ENCODE results near the gene KLHL40. TPM values are rescaled to one million over a fixed set of nuclear protein-coding genes. Genes with fewer than 3 reads are reported as not detected.

Gene KLHL40
- total and polyA plus RNA-seq, 2 donors (not counting 1 experiment from before 2014, with no cell fraction given): not detected

DNA sequence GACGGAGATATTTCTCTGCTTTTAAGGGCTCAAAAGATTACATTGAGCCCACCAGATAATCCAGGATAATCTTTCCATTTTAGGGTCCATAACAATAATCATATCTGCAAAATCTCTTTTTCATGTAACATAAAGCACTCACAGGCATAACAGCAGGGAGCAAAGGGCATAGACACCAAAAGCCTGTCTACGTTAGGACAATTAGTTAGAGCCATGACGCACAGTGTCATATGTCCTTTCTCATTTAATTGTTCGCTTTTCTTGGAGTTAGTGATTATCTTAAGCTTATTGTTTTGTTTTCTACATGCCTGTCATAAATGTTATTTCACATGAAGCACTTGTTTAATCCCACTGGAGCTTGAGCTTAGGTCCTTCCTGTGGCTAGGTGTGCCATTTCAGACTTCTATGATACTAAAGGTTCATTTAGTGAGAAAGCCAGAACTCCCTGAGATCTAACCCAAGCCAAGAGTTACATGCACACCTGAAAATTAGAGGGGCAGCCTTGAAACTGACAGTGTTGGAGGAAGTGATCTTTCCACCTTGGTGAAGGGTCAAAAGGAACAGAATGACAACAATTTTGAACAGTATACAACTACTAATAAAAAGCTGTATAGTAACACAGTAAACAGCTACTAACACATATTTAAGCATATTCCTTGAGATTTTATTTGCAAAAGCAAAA lies 29.0 kb downstream of the KLHL40 start:
- Histone ChIP-seq H3K27ac (ENCODE audit: low read length in 2 of 2) (no peak overlapping the region), H3K36me3 (replicated peaks in 1 of 2; ENCODE audit: control extremely low read depth in 1 of 2, control insufficient read depth in 1 of 2, extremely low read depth in 1 of 2, insufficient read depth in 2 of 2, low read length in 1 of 2) (no peaks in the 10 kb centered on the region), H3K79me2 (ENCODE audit: control insufficient read depth, insufficient read depth, low read length) (no peaks in the 10 kb centered on the region), H3K4me1 (ENCODE audit: control insufficient read depth in 2 of 2, insufficient read depth in 2 of 2, low read length in 2 of 2) (peaks cover 15 to 16% of the 10 kb centered on the region in 2 donors), H3K9ac (ENCODE audit: low read length) (no peak overlapping the region), H3K4me2 (replicated peaks; ENCODE audit: low read depth, low read length, poor library complexity, severe bottlenecking) (no peak overlapping the region), H3K27me3 (replicated peaks in 1 of 4; ENCODE audit: control extremely low read depth in 1 of 4, control insufficient read depth in 3 of 4, insufficient read depth in 4 of 4, low read length in 3 of 4) (no peaks in the 10 kb centered on the region), H4K20me1 (ENCODE audit: control insufficient read depth, insufficient read depth, low read length, poor library complexity, severe bottlenecking) (no peaks in the 10 kb centered on the region), H2AFZ (ENCODE audit: insufficient read depth, low read depth, low read length, poor library complexity, severe bottlenecking) (no peak overlapping the region), H3K9me3 (ENCODE audit: control extremely low read depth in 1 of 3, control insufficient read depth in 2 of 3, insufficient read depth in 1 of 3, low read length in 2 of 3) (no peaks in the 10 kb centered on the region), H3K4me3 (ENCODE audit: control extremely low read depth in 1 of 5, extremely low read depth in 1 of 5, insufficient read depth in 1 of 5, low read depth in 2 of 5, low read length in 4 of 5) (no peak overlapping the region)
- ChIA-PET CTCF (interaction anchor here (1.0 kb wide), 1 partner anchor 175 kb away, joined by 3 read pairs; no protein-coding TSS in a partner anchor), POLR2A (no interaction called here)
- H3K9me3 Mint-ChIP-seq (ENCODE audit: insufficient read depth): no peaks in the 10 kb centered on the region
- peaks cover 18% of the 10 kb centered on the region for H3K4me1 Mint-ChIP-seq
- no peak overlapping the region for H3K27ac Mint-ChIP-seq
- intact Hi-C loops (cut with micrococcal nuclease): no loop called here
- DNase-seq: no peak
- WGBS (ENCODE audit: insufficient coverage): 57% methylated on average over 1 of the region's 4 CpGs
- no peak for TF ChIP-seq EZH2 (IDR thresholded peaks at IDR 0.05; ENCODE audit: borderline replicate concordance, insufficient read depth, low read depth, low read length, poor library complexity, severe bottlenecking)
- TF ChIP-seq, protein P1, sequence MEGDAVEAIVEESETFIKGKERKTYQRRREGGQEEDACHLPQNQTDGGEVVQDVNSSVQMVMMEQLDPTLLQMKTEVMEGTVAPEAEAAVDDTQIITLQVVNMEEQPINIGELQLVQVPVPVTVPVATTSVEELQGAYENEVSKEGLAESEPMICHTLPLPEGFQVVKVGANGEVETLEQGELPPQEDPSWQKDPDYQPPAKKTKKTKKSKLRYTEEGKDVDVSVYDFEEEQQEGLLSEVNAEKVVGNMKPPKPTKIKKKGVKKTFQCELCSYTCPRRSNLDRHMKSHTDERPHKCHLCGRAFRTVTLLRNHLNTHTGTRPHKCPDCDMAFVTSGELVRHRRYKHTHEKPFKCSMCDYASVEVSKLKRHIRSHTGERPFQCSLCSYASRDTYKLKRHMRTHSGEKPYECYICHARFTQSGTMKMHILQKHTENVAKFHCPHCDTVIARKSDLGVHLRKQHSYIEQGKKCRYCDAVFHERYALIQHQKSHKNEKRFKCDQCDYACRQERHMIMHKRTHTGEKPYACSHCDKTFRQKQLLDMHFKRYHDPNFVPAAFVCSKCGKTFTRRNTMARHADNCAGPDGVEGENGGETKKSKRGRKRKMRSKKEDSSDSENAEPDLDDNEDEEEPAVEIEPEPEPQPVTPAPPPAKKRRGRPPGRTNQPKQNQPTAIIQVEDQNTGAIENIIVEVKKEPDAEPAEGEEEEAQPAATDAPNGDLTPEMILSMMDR (IDR thresholded peaks at IDR 0.05): no peak
- H3K27me3 Mint-ChIP-seq: peaks cover 4% of the 10 kb centered on the region
- H3K4me3 Mint-ChIP-seq: no peak overlapping the region
- ATAC-seq (ENCODE audit: low read depth): no peak

DNA sequence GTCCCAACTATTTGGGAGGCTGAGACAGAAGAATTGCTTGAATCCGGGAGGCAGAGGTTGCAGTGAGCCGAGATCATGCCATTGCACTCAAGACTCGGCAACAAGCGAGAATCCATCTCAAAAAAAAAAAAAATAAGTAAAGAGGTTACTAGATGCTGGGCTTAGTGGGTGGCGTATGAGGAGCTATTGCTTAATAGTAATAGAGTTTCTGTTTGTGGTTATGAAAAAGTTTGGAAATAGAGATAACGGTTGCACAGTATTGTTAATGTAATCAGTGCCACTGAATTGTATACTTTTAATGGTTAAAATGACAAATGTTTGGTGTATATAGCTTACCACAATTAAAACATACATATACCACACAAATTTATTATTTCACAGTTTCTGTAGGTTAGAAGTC lies 32.0 kb downstream of the KLHL40 start:
- H3K4me1 Mint-ChIP-seq: peaks cover 18% of the 10 kb centered on the region
- TF ChIP-seq, protein P1 (IDR thresholded peaks at IDR 0.05): no peak
- TF ChIP-seq EZH2 (IDR thresholded peaks at IDR 0.05; ENCODE audit: borderline replicate concordance, insufficient read depth, low read depth, low read length, poor library complexity, severe bottlenecking): no peak
- Histone ChIP-seq H3K27me3 (replicated peaks in 1 of 4; ENCODE audit: control extremely low read depth in 1 of 4, control insufficient read depth in 3 of 4, insufficient read depth in 4 of 4, low read length in 3 of 4) (no peaks in the 10 kb centered on the region), H2AFZ (ENCODE audit: insufficient read depth, low read depth, low read length, poor library complexity, severe bottlenecking) (no peak overlapping the region), H3K4me3 (ENCODE audit: control extremely low read depth in 1 of 5, extremely low read depth in 1 of 5, insufficient read depth in 1 of 5, low read depth in 2 of 5, low read length in 4 of 5) (no peak overlapping the region), H3K4me2 (replicated peaks; ENCODE audit: low read depth, low read length, poor library complexity, severe bottlenecking) (no peak overlapping the region), H4K20me1 (ENCODE audit: control insufficient read depth, insufficient read depth, low read length, poor library complexity, severe bottlenecking) (no peaks in the 10 kb centered on the region), H3K9me3 (ENCODE audit: control extremely low read depth in 1 of 3, control insufficient read depth in 2 of 3, insufficient read depth in 1 of 3, low read length in 2 of 3) (no peaks in the 10 kb centered on the region), H3K36me3 (replicated peaks in 1 of 2; ENCODE audit: control extremely low read depth in 1 of 2, control insufficient read depth in 1 of 2, extremely low read depth in 1 of 2, insufficient read depth in 2 of 2, low read length in 1 of 2) (no peaks in the 10 kb centered on the region), H3K79me2 (ENCODE audit: control insufficient read depth, insufficient read depth, low read length) (no peaks in the 10 kb centered on the region), H3K9ac (ENCODE audit: low read length) (no peak overlapping the region), H3K4me1 (ENCODE audit: control insufficient read depth in 2 of 2, insufficient read depth in 2 of 2, low read length in 2 of 2) (peaks cover 15 to 16% of the 10 kb centered on the region in 2 donors), H3K27ac (ENCODE audit: low read length in 2 of 2) (no peak overlapping the region)
- H3K4me3 Mint-ChIP-seq: no peak overlapping the region
- 100% methylated on average over 2 of the region's 6 CpGs for WGBS (ENCODE audit: insufficient coverage)
- CTCF ChIA-PET: no interaction called here
- ATAC-seq (ENCODE audit: low read depth) (no peak), DNase-seq (no peak)
- POLR2A ChIA-PET: no interaction called here
- H3K9me3 Mint-ChIP-seq (ENCODE audit: insufficient read depth): no peaks in the 10 kb centered on the region
- intact Hi-C loops (cut with micrococcal nuclease): no loop called here
- H3K27me3 Mint-ChIP-seq: peaks cover 14% of the 10 kb centered on the region
- no peak overlapping the region for H3K27ac Mint-ChIP-seq

Data from B cell (primary cell).